Thyroid gland (tissue), 4 donors: Measurements from ENCODE around the gene HIVEP3. TPM values are rescaled to one million over a fixed set of nuclear protein-coding genes. Genes with fewer than 3 reads are reported as not detected.

Experiments
- DNase-seq, 2 donors: peaks; one replicate each; pipeline ENCODE4 v3.0.0-alpha.2; 2019
- H3K27ac ChIP-seq, 3 donors: fragments of 200-600 bp; sonication (generic); 1 replicate in 2 of 3; 2 replicates in 1 of 3; pipeline ENCODE4 v1.5.1; 2016 to 2019; ENCODE audit warnings: mild to moderate bottlenecking in 1 of 3, moderate library complexity in 1 of 3
- H3K27me3 ChIP-seq: fragments of 200-600 bp; sonication (generic); one replicate; pipeline ENCODE4 v1.5.1; 2019
- H3K36me3 ChIP-seq, 2 donors: fragments of 200-600 bp; sonication (generic); one replicate each; pipeline ENCODE4 v1.5.1; 2016 to 2019
- H3K4me1 ChIP-seq, 2 donors: fragments of 200-600 bp; sonication (generic); one replicate each; pipeline ENCODE4 v1.5.1; 2017 to 2019
- H3K4me3 ChIP-seq, 3 donors: fragments of 200-600 bp; sonication (generic); replicated peaks in 1 of 3; 1 replicate in 2 of 3; 2 replicates in 1 of 3; pipeline ENCODE4 v1.5.1; 2016; ENCODE audit warnings: mild to moderate bottlenecking in 1 of 3
- H3K9me3 ChIP-seq: fragments of 200-600 bp; sonication (generic); one replicate; pipeline ENCODE4 v1.5.1; 2017
- CTCF ChIP-seq, 6 experiments: fragments of 200-600 bp in 3 of 6; fragments of 450-650 bp in 3 of 6; sonication (generic) in 3 of 6; IDR thresholded peaks; one replicate each; pipeline ENCODE4 v1.5.1; 2016 to 2019; ENCODE audit warnings: antibody characterized with exemption in 6 of 6, mild to moderate bottlenecking in 2 of 6, inconsistent platforms in 1 of 6, moderate library complexity in 1 of 6
- POLR2A ChIP-seq, 2 donors: fragments of 450-650 bp; IDR thresholded peaks; one replicate each; pipeline ENCODE4 v1.6.1; 2017; ENCODE audit warnings: antibody characterized with exemption in 2 of 2, mild to moderate bottlenecking in 2 of 2, moderate library complexity in 1 of 2
- WGBS, 2 donors: methylation state at CpG; one replicate each; pipeline ENCODE4 v1.1.5; 2017; 5-methylcytosine and 5-hydroxymethylcytosine counted together
- intact Hi-C: fragments of 100-400 bp; cut with DNase I; formaldehyde crosslinking; loops from one replicate; pipeline ENCODE4 v1.15.1; 2023
- total RNA-seq, 4 donors: library from RNA; depleted of rRNA; stranded (reverse); fragments of >200 nt; gene quantifications; one replicate each; pipeline ENCODE4 v1.2.3, GENCODE V29; 2016

HIVEP3 gene
- total RNA-seq, 4 donors from 2014 or later = 9.7 to 13.5 (median 12.5) TPM

GRCh38 chr1:41493117-41493536 lies 425.6 kb downstream of the HIVEP3 start:
- no peaks in the 10 kb centered on the region for H3K9me3 ChIP-seq
- H3K27ac ChIP-seq = no peak overlapping the region
- no peak overlapping the region for H3K4me3 ChIP-seq
- 91 to 95% methylated on average over 4 to 5 of the region's 5 CpGs for WGBS, 2 donors
- H3K36me3 ChIP-seq = no peaks in the 10 kb centered on the region
- H3K27me3 ChIP-seq = no peaks in the 10 kb centered on the region
- TF ChIP-seq POLR2A (IDR thresholded peaks at IDR 0.05) (no peak), CTCF (IDR thresholded peaks at IDR 0.05) (no peak)
- peaks cover 10 to 30% of the 10 kb centered on the region in 2 donors for H3K4me1 ChIP-seq
- intact Hi-C loops = no loop called here
- no peak for DNase-seq

GRCh38 chr1:41492341-41492848 lies 426.3 kb downstream of the HIVEP3 start:
- H3K27me3 ChIP-seq = no peaks in the 10 kb centered on the region

GRCh38 chr1:41490911-41491310 lies 427.8 kb downstream of the HIVEP3 start:
- WGBS, 2 donors = 79 to 100% methylated on average over 1 to 2 of the region's 2 CpGs
- Histone ChIP-seq H3K36me3 (no peaks in the 10 kb centered on the region), H3K27ac (no peak overlapping the region), H3K4me1 (peaks cover 7 to 26% of the 10 kb centered on the region in 2 donors), H3K4me3 (no peak overlapping the region), H3K9me3 (no peaks in the 10 kb centered on the region), H3K27me3 (no peaks in the 10 kb centered on the region)
- intact Hi-C loops = no loop called here
- TF ChIP-seq CTCF (IDR thresholded peaks at IDR 0.05) = no peak
- no peak for TF ChIP-seq POLR2A (IDR thresholded peaks at IDR 0.05)
- DNase-seq = no peak

More at GRCh38 chr1:41492341-41492848, 426.3 kb downstream of the HIVEP3 start:
- no peaks in the 10 kb centered on the region for H3K9me3 ChIP-seq
- no peak overlapping the region for H3K27ac ChIP-seq
- WGBS, 2 donors = 52 to 72% methylated on average over 6 to 7 of the region's 7 CpGs
- no peaks in the 10 kb centered on the region for H3K36me3 ChIP-seq
- H3K4me3 ChIP-seq = no peak overlapping the region
- TF ChIP-seq CTCF (IDR thresholded peaks at IDR 0.05) = peak in 3 of 6 experiments; percentile 14 to 33 (median 23)
- TF ChIP-seq POLR2A (IDR thresholded peaks at IDR 0.05) = no peak
- H3K4me1 ChIP-seq = peaks cover 10 to 25% of the 10 kb centered on the region in 2 donors
- DNase-seq = no peak
- intact Hi-C loops = no loop called here

GRCh38 chr1:41489561-41489960 lies 429.2 kb downstream of the HIVEP3 start:
- H3K36me3 ChIP-seq = no peaks in the 10 kb centered on the region
- no peak overlapping the region for H3K4me3 ChIP-seq
- no peak overlapping the region for H3K27ac ChIP-seq
- intact Hi-C loops = no loop called here
- DNase-seq = no peak
- 90% methylated on average over 5 of the region's 5 CpGs for WGBS, 2 donors
- no peaks in the 10 kb centered on the region for H3K27me3 ChIP-seq
- H3K9me3 ChIP-seq = no peaks in the 10 kb centered on the region
- H3K4me1 ChIP-seq = peaks cover 14 to 30% of the 10 kb centered on the region in 2 donors
- TF ChIP-seq POLR2A (IDR thresholded peaks at IDR 0.05) = no peak
- TF ChIP-seq CTCF (IDR thresholded peaks at IDR 0.05) = no peak

GRCh38 chr1:41488040-41488951 lies 430.4 kb downstream of the HIVEP3 start:
- Histone ChIP-seq H3K27me3 (no peaks in the 10 kb centered on the region), H3K4me1 (peaks cover 25 to 42% of the 10 kb centered on the region in 2 donors), H3K36me3 (no peaks in the 10 kb centered on the region), H3K9me3 (no peaks in the 10 kb centered on the region), H3K4me3 (no peak overlapping the region), H3K27ac (no peak overlapping the region)
- DNase-seq = no peak
- intact Hi-C loops = no loop called here
- TF ChIP-seq CTCF (IDR thresholded peaks at IDR 0.05) = no peak
- no peak for TF ChIP-seq POLR2A (IDR thresholded peaks at IDR 0.05)
- 87 to 91% methylated on average over 7 to 10 of the region's 11 CpGs for WGBS, 2 donors
